HCT116 (cell line): Measurements from ENCODE around the gene MSMO1. TPM values are rescaled to one million over a fixed set of nuclear protein-coding genes. Genes with fewer than 3 reads are reported as not detected.
A peak's percentile ranks its signal among the peaks of the same experiment; 100 is the strongest.

Source experiments
- ATAC-seq: fragments of 200-7000 bp; cut with Tn5 transposase; 2 replicates; pipeline ENCODE4 v1.9.1; 2020; ENCODE audit warnings: mild to moderate bottlenecking, moderate library complexity
- BruUV-seq: library from RNA; stranded (reverse); fragments of 400-500 nt; replicated peaks from 2 replicates; lab custom pipeline; 2021; lab: Mats Ljungman, UMichigan
- CTCF ChIA-PET: fragments of 300-600 bp; sonication (Branson Sonifier 250); formaldehyde crosslinking; loops from one replicate; lab custom pipeline; 2021; ENCODE audit warnings: antibody characterized with exemption; lab: Charles Lee
- POLR2A ChIA-PET: fragments of 300-600, 350-600 bp; sonication (Branson Sonifier 250); formaldehyde crosslinking; loops from one replicate; lab custom pipeline; 2021; ENCODE audit warnings: antibody characterized with exemption; lab: Charles Lee
- RAD21 ChIA-PET, 2 experiments: fragments of 300-600 bp; sonication (Branson Sonifier 250); formaldehyde crosslinking; loops; one replicate each; lab custom pipeline; 2023; ENCODE audit warnings: low total read pairs in 2 of 2; ENCODE audit not compliant: uncharacterized antibody in 2 of 2, unreplicated experiment in 2 of 2, low non-redundant PET in 1 of 2; lab: Charles Lee
- DNase-seq: peaks from one replicate; pipeline ENCODE4 v3.0.0-alpha.2; 2010; ENCODE audit warnings: low read depth, low spot score
- H2AFZ ChIP-seq: fragments of 200-600 bp; shearing (Covaris generic), sonication (generic); 2 replicates; pipeline ENCODE4 v1.6.1; 2017; ENCODE audit warnings: low read depth, mixed run types, mixed read lengths, antibody characterized with exemption, low read length; ENCODE audit not compliant: poor library complexity, severe bottlenecking
- H3K27ac ChIP-seq: 2 replicates; pipeline ENCODE4 v1.5.1; 2012; ENCODE audit warnings: low read depth, low read length
- H3K27me3 ChIP-seq: fragments of 200-600 bp; sonication (generic); 2 replicates; pipeline ENCODE4 v1.6.1; 2016; ENCODE audit warnings: mixed run types, low read length, mixed read lengths; ENCODE audit not compliant: insufficient read depth
- H3K36me3 ChIP-seq, 2 experiments: fragments of 200-500 bp in 1 of 2; fragments of 200-600 bp in 1 of 2; sonication (Bioruptor generic) in 1 of 2; sonication (generic) in 1 of 2; 2 replicates each; pipeline versions ENCODE4 v1.5.1 to v1.6.1; 2014 to 2016; ENCODE audit warnings: low read length in 2 of 2, inconsistent platforms in 1 of 2, mixed read lengths in 1 of 2, mixed run types in 1 of 2; ENCODE audit not compliant: insufficient read depth in 2 of 2, control insufficient read depth in 1 of 2
- H3K4me1 ChIP-seq, 2 experiments: fragments of 200-600 bp in 1 of 2; sonication (generic) in 1 of 2; 2 replicates each; pipeline versions ENCODE4 v1.5.1 to v1.6.1; 2012 to 2017; ENCODE audit warnings: low read length in 2 of 2, inconsistent platforms in 1 of 2, mild to moderate bottlenecking in 1 of 2, mixed read lengths in 1 of 2, mixed run types in 1 of 2, moderate library complexity in 1 of 2; ENCODE audit not compliant: insufficient read depth in 2 of 2, control insufficient read depth in 1 of 2
- H3K4me2 ChIP-seq: fragments of 200-600 bp; sonication (generic); 2 replicates; pipeline ENCODE4 v1.6.1; 2017; ENCODE audit warnings: mixed run types, low read length, mixed read lengths
- H3K4me3 ChIP-seq, 2 experiments: fragments of 200-600 bp in 1 of 2; sonication (generic) in 1 of 2; replicated peaks in 1 of 2; 2 replicates each; pipeline ENCODE4 v1.5.1; 2011 to 2016; ENCODE audit warnings: low read length in 2 of 2, control low read depth in 1 of 2, low read depth in 1 of 2, mild to moderate bottlenecking in 1 of 2, mixed read lengths in 1 of 2, mixed run types in 1 of 2
- H3K79me2 ChIP-seq: fragments of 200-600 bp; sonication (generic); 2 replicates; pipeline ENCODE4 v1.6.1; 2017; ENCODE audit warnings: mild to moderate bottlenecking, mixed run types, low read length, moderate library complexity, mixed read lengths; ENCODE audit not compliant: insufficient read depth
- H3K9ac ChIP-seq: fragments of 200-600 bp; sonication (generic); 2 replicates; pipeline ENCODE4 v1.6.1; 2016; ENCODE audit warnings: low read length, mixed read lengths
- H3K9me2 ChIP-seq: fragments of 200-600 bp; sonication (generic), shearing (Covaris generic); 2 replicates; pipeline ENCODE4 v1.6.1; 2017; ENCODE audit warnings: mixed run types, mild to moderate bottlenecking, moderate library complexity; ENCODE audit not compliant: insufficient read depth
- H3K9me3 ChIP-seq, 2 experiments: fragments of 200-500 bp in 1 of 2; fragments of 200-600 bp in 1 of 2; sonication (Bioruptor generic) in 1 of 2; sonication (generic) in 1 of 2; 2 replicates each; pipeline ENCODE4 v1.6.1; 2014 to 2017; ENCODE audit warnings: low read length in 2 of 2, mixed read lengths in 2 of 2, inconsistent platforms in 1 of 2, low read depth in 1 of 2, mild to moderate bottlenecking in 1 of 2, mixed run types in 1 of 2, moderate library complexity in 1 of 2; ENCODE audit not compliant: control insufficient read depth in 1 of 2, insufficient read depth in 1 of 2
- H4K20me1 ChIP-seq: fragments of 200-600 bp; sonication (generic), shearing (Covaris generic); 2 replicates; pipeline ENCODE4 v1.6.1; 2017; ENCODE audit warnings: mixed run types, mild to moderate bottlenecking, moderate library complexity; ENCODE audit not compliant: insufficient read depth
- CEBPB ChIP-seq: IDR thresholded peaks from 2 replicates; pipeline ENCODE4 v1.6.1; 2012; ENCODE audit warnings: low read depth
- MAX ChIP-seq: IDR thresholded peaks from 2 replicates; pipeline ENCODE4 v1.6.1; 2012
- POLR2A ChIP-seq: IDR thresholded peaks from 2 replicates; pipeline ENCODE4 v1.7.0; 2011; ENCODE audit warnings: borderline replicate concordance; ENCODE audit not compliant: insufficient read depth, insufficient read length; ENCODE audit errors: extremely low read depth
- POLR2AphosphoS5 ChIP-seq: IDR thresholded peaks from 2 replicates; pipeline ENCODE4 v1.6.1; 2011; ENCODE audit warnings: mild to moderate bottlenecking, low read depth, low read length, moderate library complexity
- SP1 ChIP-seq: IDR thresholded peaks from 2 replicates; pipeline ENCODE4 v1.6.1; 2012; ENCODE audit warnings: low read depth
- ZFX ChIP-seq: fragments of 450-650 bp; IDR thresholded peaks from 2 replicates; pipeline ENCODE4 v1.6.1; 2017
- intact Hi-C: fragments of 100-400 bp; cut with micrococcal nuclease; formaldehyde crosslinking; loops from 2 replicates; pipeline ENCODE4 v1.10.0; 2022
- total RNA-seq: library from RNA; stranded (reverse); gene quantifications from one replicate; pipeline ENCODE4 v1.2.1, GENCODE V29; 2021; ENCODE audit not compliant: unreplicated experiment

The MSMO1 gene
- total RNA-seq, 1 experiment from 2014 or later = 54.5 TPM

- CTCF ChIA-PET = interaction anchor here (0.9 to 1.0 kb wide), 2 partner anchors 17 to 229 kb away, joined by 3 read pairs; no protein-coding TSS in a partner anchor
These were observed 32.0 kb downstream of the MSMO1 start for GRCh38 chr4:165359506-165359905.

GRCh38 chr4:165360041-165360695 lies 32.7 kb downstream of the MSMO1 start:
- H3K9ac ChIP-seq = no peak overlapping the region
- no peaks in the 10 kb centered on the region for H3K9me2 ChIP-seq
- ATAC-seq = no peak
- no peak for DNase-seq
- H3K4me1 ChIP-seq = peaks cover 0 to 3% of the 10 kb centered on the region in 2 experiments; a peak in 2 of 4 replicates
- CTCF ChIA-PET = interaction anchor here (0.9 to 1.0 kb wide), 2 partner anchors 17 to 229 kb away, joined by 3 read pairs; no protein-coding TSS in a partner anchor
- H3K27ac ChIP-seq = no peak overlapping the region
- BruUV-seq = no TSS peak
- RAD21 ChIA-PET = no interaction called here
- no peaks in the 10 kb centered on the region for H3K36me3 ChIP-seq
- no peaks in the 10 kb centered on the region for H3K79me2 ChIP-seq
- TF ChIP-seq MAX (no peak), POLR2AphosphoS5 (no peak), SP1 (no peak), ZFX (no peak)
- H2AFZ ChIP-seq = no peak overlapping the region
- no peaks in the 10 kb centered on the region for H3K27me3 ChIP-seq
- no peak overlapping the region for H3K4me3 ChIP-seq
- no peaks in the 10 kb centered on the region for H3K9me3 ChIP-seq
- intact Hi-C loops = no loop called here
- POLR2A ChIA-PET = no interaction called here
- H4K20me1 ChIP-seq = no peaks in the 10 kb centered on the region
- H3K4me2 ChIP-seq = no peak overlapping the region

More at GRCh38 chr4:165359506-165359905, 32.0 kb downstream of the MSMO1 start:
- Histone ChIP-seq H3K4me3 (no peak overlapping the region), H3K79me2 (no peaks in the 10 kb centered on the region), H3K27me3 (no peaks in the 10 kb centered on the region), H3K9ac (no peak overlapping the region), H3K9me2 (no peaks in the 10 kb centered on the region), H2AFZ (no peak overlapping the region), H3K36me3 (no peaks in the 10 kb centered on the region), H4K20me1 (no peaks in the 10 kb centered on the region), H3K4me1 (peaks cover 0 to 3% of the 10 kb centered on the region in 2 experiments; a peak in 2 of 4 replicates), H3K9me3 (no peaks in the 10 kb centered on the region), H3K27ac (no peak overlapping the region), H3K4me2 (no peak overlapping the region)
- ATAC-seq (no peak), DNase-seq (no peak)
- TF ChIP-seq CEBPB = 0 out of 2 replicates have a peak, but pooled peaks have one; percentile 19
- TF ChIP-seq POLR2A = no peak
- intact Hi-C loops = loop anchor here (10.0 kb wide), 1 partner anchor 735 kb away; no protein-coding TSS in a partner anchor
- ChIA-PET RAD21 (no interaction called here), POLR2A (no interaction called here)
- no TSS peak for BruUV-seq
